HG03432 (cell line): ENCODE data around the gene ACVR1.

Experiments
- ATAC-seq: cut with Tn5 transposase; IDR thresholded peaks from one replicate; pipeline ENCODE4 v1.9.1; 2021; ENCODE audit warnings: mild to moderate bottlenecking, moderate library complexity; ENCODE audit not compliant: unreplicated experiment

The ACVR1 gene

DNA sequence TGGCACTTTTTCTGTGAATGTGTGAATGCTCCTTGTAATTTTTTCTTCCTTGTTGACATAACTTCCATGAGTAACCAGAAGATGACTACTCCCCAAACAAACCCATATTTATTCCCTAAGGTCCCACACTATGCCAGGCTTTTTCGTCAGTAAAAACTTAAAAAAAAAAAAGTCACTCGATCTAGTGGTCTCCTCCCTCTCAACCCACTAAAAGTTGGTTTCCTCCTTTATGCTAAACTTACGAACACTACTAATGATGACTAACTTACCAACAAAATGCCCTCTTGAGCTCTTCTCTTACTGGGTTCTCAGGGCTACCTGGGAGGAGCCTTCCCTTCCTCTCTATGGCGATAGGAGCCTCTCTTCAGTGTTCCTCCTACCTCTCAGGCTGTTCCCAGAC lies 18.2 kb downstream of the ACVR1 start:
- ATAC-seq, result no peak

DNA sequence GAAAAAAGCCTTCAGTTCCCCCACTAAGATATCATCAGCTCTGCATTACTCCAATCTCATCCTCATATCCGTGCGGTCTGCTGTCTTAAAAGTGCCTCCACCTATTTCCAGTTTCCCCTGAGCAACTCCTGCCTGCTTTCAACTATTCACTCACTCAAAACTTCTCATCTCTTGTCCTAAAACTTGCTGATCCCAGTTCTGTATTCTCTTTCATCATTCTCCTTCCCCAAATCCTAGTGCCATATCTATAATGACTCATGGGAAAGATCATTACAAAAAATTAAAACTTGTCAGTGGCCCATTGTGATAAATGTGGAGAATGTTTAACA lies 20.0 kb downstream of the ACVR1 start:
- no peak for ATAC-seq

DNA sequence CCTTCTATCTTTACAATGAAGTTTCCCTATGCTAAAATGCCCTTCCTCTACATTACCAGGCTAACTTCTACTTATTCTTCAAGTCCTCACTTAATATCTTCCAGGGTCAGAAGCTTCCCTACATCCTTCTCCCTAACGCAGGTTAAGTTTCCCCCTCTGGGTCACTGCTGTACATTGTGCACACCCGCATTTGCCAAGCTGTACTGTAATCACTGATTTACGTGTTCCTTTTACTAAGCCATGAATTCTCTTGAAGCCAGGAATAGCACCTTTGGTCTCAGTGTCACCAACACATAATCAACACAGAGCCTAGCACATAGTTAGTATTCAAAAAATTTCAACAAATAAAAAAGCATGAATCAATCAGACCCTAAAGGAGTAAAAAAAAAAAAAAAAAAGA lies 22.3 kb downstream of the ACVR1 start:
- no peak for ATAC-seq

DNA sequence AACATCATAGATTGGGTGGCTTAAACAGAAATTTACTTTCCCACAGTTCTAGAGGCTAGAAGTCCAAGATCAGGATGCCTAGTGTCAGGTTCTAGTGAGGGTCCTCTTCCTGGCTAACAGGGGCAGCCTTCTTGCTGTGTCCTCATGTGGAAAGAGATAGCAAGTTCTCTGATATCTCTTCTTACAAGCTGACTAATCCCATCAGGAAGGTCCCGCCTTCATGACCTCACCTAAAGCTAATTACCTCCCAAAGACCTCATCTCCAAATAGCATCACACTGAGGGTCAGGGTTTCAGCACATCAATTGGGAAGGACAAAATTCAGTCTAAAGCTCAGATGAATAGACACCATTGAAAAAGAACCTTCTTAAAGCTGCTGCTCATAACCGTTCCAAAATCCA lies 22.9 kb downstream of the ACVR1 start:
- ATAC-seq, result no peak

DNA sequence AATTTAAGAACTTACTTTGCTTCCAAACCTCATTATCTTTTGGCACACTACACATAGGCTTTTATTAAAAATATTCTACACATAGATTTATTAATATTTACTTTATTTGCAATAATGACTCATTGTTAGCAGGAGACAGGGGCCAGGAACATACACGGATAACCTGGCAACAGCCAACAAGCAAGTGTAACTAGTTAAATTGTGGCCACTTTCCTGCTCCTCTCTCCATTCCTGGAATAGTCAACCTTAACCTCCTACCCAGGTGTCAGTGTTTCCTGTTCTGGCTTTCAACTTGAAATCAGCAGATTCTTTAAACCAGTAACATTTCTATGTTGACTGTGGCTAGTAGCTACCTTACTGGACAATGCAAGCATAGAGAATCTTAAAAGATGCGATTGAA lies 26.5 kb downstream of the ACVR1 start:
- no peak for ATAC-seq

DNA sequence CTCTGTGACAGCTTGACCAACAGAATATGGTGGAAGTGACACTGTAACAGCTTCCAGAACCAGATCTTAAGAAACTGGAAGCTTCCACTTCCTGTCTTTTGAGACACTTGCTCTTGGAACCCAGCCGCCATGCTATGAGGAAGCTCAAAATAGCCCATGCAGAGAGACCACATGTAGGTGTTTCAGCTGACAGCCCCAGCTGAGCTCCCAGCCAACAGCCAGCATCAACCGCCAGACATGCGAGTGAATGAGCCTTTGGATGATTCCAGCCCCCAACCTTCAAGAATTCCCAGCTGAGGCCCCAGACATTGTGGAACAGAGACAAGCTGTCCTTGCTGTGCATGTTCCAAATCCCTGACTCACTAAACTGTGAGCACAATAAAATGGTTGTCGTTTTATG lies 27.9 kb downstream of the ACVR1 start:
- ATAC-seq, result no peak

DNA sequence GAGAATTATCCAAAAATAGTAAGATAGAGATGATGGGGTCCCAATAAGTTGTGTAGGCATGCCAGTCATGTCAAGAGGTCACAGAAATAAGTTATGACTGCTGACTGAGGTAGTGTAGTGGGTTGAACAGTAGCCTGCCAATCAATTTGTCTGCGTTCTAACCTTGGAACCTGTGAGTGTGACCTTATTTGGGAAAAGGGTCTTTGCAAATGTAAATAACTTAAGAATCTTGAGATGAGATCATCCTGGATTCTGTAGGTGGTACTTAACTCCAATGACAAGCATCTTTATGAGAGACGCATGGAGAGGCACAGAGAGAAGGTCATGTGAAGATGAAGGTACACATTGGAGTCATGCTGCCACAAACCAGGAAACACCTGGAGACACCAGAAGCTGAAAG lies 31.0 kb downstream of the ACVR1 start:
- no peak for ATAC-seq

DNA sequence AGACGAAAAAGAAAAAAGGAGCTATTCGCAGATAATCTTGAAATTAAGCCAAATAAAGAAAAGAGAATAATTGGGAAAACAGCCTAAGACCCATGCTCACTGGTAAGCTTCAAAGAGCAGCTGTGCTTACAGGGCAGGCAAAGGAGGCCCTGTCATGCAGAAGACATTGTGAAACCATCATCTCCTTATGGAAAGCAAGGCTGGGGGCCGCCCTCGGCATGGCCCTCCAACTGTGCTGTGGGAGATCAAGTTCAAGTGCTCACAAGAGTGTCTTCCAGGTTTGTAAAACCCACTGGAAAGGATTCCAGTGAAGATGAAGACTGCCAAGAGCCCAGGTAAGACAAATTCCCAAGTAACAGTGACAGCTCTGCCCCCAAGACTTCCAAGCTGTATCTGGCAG lies 32.2 kb downstream of the ACVR1 start:
- ATAC-seq, result no peak

DNA sequence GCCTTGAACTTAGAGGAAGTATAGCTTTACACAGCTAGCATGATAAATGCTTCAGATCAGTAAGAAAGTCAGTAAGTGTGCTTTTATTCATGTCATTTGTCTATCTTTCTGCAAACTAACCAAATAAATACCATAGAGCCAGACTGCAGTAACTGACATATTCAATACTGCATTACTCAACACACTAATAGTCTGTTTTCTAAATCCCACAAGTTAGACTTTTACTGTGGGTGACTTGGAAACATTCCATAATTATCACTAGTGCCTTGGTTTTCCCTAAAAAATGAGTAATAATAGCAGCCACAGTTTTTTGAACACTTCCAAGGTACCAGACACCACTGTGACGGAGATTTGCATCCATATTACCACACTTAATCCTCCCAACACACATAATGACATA lies 33.0 kb downstream of the ACVR1 start:
- ATAC-seq, result no peak

DNA sequence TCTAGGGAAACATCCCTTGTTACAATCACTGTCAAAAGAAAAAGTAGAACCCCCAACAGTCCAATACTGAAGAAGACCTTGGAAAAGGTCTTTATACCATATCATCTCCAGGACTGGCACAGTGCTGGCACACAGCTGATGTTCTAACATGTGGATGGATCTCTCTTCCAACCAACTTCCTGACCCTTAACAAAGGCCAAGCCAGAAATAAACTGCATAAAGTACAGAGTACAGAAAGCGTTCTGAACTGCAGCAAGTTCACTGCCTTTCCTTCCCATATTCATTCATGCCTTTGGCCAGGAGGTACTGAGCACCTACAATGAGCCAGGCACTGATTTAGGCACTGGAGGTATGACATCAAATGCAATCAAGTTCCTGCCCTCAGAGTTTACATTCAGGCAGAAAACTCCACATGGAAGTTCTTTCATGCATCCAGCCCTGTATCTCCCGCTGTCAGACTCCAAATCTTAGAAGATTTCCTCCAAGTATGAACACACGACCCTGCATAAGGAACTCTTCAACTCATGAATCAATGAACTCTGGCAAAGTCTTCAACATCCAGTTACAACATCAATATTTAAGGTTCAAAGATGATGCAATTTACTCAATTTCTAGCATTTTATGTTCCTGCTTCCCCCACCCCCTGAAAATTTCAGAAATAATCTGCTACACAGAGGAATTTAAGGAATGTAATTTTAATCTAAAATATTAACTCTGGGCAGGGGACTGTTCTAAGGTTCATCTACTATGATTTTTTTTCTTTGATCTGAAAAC lies 33.8 kb downstream of the ACVR1 start:
- ATAC-seq, result no peak

DNA sequence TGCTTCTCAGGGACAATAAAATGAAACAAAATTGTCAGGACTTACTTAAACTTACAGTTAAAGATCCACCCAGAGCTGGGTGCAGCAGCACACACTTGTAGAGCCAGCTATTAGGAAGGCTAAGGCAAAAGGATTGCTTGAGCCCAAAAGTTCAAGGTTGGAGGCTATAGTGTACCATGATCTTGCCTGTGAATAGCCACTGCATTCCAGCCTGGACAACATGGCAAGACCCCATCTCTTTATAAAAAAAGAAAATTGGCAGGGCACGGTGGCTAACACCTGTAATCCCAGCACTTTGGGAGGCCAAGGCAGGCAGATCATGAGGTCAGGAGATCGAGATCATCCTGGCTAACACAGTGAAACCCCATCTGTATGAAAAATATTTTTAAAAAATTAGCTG lies 34.6 kb downstream of the ACVR1 start:
- ATAC-seq, result no peak

DNA sequence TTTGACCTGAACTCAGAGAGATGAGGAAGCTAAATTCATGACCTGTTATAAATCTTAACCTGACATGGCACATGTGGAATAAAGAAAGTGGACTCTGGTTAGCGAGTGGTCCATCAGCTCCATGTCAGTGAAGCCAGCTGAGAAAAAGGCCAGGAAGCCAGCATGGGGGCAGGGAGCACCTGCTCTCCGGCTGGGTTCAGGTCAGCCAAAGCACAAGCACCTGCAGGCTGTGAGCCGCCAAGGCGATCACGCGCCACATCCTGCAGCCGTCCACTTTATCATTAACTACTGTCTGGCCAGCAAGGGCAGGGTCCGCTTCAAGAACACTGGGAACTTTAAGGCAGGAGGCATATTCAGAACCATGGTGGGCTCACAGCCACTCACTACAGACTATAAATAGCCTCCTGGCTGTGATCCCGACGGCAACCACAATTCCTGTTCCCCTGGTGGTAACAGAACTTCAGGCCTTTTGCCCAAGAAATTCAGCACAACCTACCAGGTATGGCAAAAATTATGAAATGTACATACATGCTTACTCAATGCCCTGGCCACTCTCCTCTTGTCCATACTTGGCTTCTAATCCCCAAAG lies 35.5 kb downstream of the ACVR1 start:
- no peak for ATAC-seq

DNA sequence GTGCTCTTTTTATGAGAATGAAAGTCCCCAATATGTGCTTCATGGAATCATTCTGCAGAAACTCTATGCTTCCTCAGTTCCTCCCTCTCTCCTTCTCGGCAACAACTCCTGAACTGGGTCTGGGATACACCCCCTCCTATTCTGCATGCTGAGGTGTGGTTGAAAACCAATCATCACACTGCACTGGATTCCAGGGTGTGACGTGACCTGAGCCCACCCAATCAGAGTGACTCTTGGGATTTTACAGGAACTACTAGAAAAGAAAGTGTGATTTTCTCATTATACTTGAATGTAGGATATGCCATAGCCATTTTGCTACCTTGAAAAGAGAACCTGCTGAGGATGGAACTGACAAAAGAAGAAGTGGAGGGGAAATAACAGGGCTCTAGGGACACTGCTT lies 36.3 kb downstream of the ACVR1 start:
- ATAC-seq, result no peak

DNA sequence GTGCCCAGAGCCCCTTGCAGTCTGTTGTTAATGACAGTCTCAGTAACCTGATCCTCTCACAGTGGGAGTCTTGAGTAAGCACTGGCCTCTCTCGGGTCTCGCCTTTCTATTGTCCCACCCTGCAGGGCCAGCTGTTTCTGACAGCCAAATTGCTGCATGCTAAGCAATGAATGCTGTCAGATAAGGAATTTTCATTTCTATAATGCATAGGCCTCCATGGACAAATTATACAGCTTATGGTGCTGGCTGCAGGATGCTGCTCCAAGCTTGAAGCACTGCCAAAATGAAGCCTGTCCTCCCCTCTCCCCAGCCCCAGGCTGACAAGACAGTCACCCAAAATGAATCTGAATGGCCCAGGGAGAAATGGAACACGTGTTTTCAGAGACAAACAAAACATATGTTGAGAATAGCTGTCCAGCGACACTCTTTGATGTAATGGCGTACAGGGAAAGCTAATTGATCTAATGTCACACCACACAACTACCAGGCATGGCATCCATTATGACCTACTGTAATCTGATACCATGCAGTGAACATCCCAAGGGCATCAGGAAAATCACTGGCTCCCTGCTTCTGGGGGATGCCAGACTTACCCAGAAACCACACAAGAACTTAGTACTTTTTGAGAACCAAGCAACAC lies 36.8 kb downstream of the ACVR1 start:
- no peak for ATAC-seq

DNA sequence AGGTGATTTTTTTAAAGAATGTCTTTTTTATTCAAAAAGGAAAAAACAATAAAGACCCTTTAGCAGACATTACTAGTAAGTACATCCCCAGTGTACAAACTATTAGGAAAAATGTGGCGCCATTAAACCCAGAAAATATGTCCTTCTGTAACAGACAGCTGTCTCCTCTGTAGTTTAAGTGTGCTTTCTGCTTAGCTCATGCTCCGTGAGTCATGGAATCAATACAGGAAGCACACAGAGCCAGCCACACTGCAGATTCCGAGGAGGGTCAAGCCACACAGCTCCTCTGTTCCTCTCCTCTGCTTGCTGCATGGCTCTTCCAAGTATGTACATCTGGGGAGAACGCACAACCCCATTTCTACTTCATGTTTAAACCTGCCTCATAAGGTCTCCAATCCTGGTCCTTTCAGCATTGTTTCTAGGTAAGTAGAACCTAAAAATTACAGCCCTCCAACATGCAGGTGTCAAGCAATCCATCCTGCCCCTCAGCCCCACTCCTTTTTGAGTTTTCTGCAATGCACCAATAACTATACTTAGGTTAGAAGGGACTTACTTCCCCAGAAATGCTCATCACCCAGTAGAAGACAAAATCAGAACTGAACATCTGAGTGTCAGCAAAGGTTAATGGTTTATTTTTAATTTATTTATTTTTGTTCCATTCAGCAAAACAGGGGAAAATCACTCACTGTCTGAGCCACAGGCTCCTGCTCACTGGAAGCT lies 37.5 kb downstream of the ACVR1 start:
- no peak for ATAC-seq

DNA sequence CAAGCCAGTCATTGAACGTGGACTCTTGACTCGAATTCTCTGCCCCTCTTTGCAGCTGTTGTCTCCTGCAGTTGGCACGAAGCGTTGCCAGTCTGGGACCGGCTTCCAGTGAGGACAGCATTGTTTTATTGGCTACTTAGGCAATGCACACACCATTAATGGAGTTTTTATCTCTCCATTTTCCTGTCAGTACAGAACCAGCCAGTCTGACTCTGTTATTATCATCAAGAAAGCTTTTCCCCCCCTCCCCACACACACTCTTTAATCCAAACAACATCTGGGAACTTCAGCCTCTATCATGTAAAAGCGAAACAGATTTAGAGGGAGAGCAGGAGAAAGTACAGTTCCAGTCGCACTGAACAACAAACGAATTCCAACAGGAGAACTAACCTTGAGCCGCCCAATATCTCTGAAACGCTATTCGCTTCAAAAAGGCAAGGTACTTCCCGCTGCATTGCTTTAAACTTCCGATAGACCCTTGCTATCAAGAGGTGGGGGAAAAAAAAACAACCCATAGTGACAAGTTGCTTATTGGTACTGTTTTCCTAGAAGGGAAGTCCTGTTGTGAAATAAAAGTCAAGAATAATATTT lies 38.2 kb downstream of the ACVR1 start:
- no peak for ATAC-seq

DNA sequence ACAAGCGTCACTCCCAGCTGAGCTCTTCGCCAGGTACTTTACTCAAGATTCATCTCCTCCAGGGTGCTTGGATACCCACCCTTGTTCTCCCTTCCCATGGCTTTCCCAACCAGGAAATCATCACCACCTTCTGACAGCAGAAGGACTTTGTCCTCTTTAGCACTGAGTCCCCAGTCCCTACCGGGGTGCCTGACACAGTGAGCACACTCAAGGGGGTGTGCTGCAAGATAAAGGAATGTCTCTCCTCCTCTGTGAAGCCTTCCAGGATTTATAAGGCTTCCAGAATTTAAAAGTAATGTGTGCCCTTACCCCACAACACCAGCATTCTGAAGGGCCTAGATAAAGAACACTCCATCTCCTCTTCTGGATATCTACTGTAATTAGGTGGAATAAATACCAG lies 39.6 kb downstream of the ACVR1 start:
- no peak for ATAC-seq

DNA sequence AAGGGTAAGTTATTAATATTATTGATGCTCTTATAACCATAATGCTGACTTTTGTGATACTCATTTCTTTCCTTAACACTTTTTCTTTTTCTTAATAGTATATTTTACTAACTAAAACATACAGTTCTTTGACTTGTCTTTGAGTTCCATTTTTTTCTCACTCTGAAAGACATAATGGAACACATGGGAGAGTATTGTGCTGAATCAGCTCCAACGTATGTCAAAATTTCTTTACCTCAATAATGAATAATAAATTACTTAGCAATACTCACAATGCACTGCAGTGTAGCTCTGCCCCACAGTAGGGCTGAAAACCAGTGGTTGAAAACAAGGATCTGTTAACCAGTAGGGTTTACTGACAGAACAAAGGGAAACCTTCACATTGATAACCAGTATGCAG lies 40.7 kb downstream of the ACVR1 start:
- ATAC-seq, result no peak

DNA sequence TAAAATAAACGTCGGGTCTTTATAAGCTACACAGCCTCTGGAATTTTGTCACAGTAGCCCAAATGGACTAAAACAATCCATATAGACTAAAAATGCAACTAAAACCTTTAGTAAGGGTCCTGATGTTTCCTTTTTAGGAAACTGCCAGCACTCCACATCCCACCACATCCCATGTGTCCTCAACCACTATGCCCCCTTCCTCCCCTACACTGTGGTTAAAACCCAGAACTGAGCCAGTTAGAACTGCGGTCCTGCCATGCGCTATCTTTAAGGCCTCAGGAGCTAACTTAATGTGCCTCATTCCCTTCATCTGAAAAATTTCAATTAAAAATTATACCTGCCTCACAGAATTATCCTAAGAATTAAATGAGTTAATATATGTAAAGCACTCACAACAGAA lies 41.1 kb downstream of the ACVR1 start:
- no peak for ATAC-seq

DNA sequence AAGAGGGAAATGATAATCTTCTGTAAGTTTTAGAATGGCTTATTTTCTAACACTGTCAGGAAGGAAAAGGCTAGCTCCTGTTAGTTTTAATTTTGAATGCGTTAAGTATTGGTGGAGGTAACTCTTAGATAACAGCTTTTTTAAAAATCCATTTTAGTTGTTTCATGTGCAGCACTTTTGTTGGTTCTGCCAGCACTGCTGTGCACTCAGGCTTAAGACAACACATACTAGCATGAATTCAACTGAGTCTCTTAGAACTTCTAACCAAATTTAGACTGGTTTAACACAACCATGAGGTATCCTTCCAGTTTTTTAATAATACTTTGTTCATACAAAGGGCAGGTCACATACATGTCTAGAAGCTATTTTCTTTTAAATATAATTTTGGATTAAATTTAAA lies 42.4 kb downstream of the ACVR1 start:
- ATAC-seq, result no peak

DNA sequence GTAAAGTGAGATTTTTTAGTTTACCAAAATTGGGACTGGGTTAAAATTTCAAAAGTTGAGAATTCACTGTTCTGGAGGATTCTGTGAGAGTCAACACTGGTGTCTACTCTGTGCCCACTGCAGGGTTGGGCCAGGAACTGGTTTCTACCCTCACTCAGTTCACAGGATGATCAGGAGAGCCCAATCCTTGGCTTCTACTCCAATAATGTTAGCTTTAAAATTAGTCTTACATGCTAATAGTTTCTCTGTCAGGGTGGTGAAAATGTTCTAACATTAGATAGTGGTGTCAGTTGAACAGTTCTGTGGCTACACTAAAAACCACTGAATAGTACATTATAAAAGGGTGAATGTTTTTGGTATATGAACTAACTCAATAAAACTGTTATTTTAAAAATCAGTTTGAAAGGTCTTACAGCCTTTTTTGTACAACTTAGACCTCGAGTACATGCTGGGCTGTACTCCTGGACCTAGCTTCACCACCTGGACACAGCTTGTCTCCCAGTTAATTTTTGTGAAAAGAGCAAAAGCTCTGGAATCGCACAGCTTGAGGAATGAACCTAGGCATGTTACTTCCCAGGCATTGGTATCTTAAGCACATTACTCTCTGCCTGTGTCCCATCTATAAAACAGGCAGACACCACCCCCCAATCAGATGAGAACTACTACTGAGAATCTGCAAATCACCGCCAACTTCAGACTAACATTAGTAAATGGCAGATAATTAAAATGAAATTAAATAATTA lies 44.4 kb downstream of the ACVR1 start:
- ATAC-seq, result no peak
